ENCODE data around the gene G0S2.

The G0S2 gene

GRCh38 chr1:209674957-209675564, at the start of gene G0S2:
Gene G0S2 (plus strand): TSS chr1:209675412. CDS start chr1:209675685, 273 bp downstream.
- no peak for DNase-seq (ENCODE audit: low read depth in 1 of 2, low spot score in 1 of 2)

- DNase-seq (ENCODE audit: low read depth in 1 of 2, low spot score in 1 of 2): no peak
Measured at GRCh38 chr1:209625791-209626285, 49.4 kb upstream of the G0S2 start.

GRCh38 chr1:209626346-209627026, 48.7 kb upstream of the G0S2 start:
- no peak for DNase-seq (ENCODE audit: low read depth in 1 of 2, low spot score in 1 of 2)

- DNase-seq (ENCODE audit: low read depth in 1 of 2, low spot score in 1 of 2): no peak
Measured at GRCh38 chr1:209627027-209627731, 48.0 kb upstream of the G0S2 start.

GRCh38 chr1:209627732-209628196, 47.4 kb upstream of the G0S2 start:
- DNase-seq (ENCODE audit: low read depth in 1 of 2, low spot score in 1 of 2): peak; percentile 57 to 63

- DNase-seq (ENCODE audit: low read depth in 1 of 2, low spot score in 1 of 2): no peak
Measured at GRCh38 chr1:209628618-209629299, 46.5 kb upstream of the G0S2 start.

GRCh38 chr1:209629621-209630382, 45.4 kb upstream of the G0S2 start:
- no peak for DNase-seq (ENCODE audit: low read depth in 1 of 2, low spot score in 1 of 2)

- DNase-seq (ENCODE audit: low read depth in 1 of 2, low spot score in 1 of 2): no peak
Measured at GRCh38 chr1:209630383-209631225, 44.6 kb upstream of the G0S2 start.

- no peak for DNase-seq (ENCODE audit: low read depth in 1 of 2, low spot score in 1 of 2)
Measured at GRCh38 chr1:209633335-209633997, 41.7 kb upstream of the G0S2 start.

- DNase-seq (ENCODE audit: low read depth in 1 of 2, low spot score in 1 of 2): no peak
Measured at GRCh38 chr1:209634005-209634737, 41.0 kb upstream of the G0S2 start.

- no peak for DNase-seq (ENCODE audit: low read depth in 1 of 2, low spot score in 1 of 2)
Measured at GRCh38 chr1:209635850-209636249, 39.4 kb upstream of the G0S2 start.

GRCh38 chr1:209641832-209642172, 33.4 kb upstream of the G0S2 start:
- no peak for DNase-seq (ENCODE audit: low read depth in 1 of 2, low spot score in 1 of 2)

- DNase-seq (ENCODE audit: low read depth in 1 of 2, low spot score in 1 of 2): no peak
Measured at GRCh38 chr1:209642816-209643215, 32.4 kb upstream of the G0S2 start.

GRCh38 chr1:209643285-209644020, 31.8 kb upstream of the G0S2 start:
- no peak for DNase-seq (ENCODE audit: low read depth in 1 of 2, low spot score in 1 of 2)

- no peak for DNase-seq (ENCODE audit: low read depth in 1 of 2, low spot score in 1 of 2)
Measured at GRCh38 chr1:209645574-209646452, 29.4 kb upstream of the G0S2 start.

- DNase-seq (ENCODE audit: low read depth in 1 of 2, low spot score in 1 of 2): no peak
Measured at GRCh38 chr1:209646558-209646957, 28.7 kb upstream of the G0S2 start.

- DNase-seq (ENCODE audit: low read depth in 1 of 2, low spot score in 1 of 2): no peak
Measured at GRCh38 chr1:209647156-209647555, 28.1 kb upstream of the G0S2 start.

Data from activated T-helper 1 cell treated with anti-CD3 and anti-CD28 coated beads, Interleukin-2, amount 50 U/mL, for 16 hours (primary cell).